Hematopoietic multipotent progenitor cell treated with erythropoietin and hydrocortisone succinate and interleukin-3 and kit ligand, for 15 days (in vitro differentiated cells): ENCODE measurements around the gene MTX1.
"Not testable (repeated sequence)": the region's sequence is repeated elsewhere in the genome, so short reads cannot be mapped to it uniquely, and the experiment has no call there.

ENCODE experiments used
- DNase-seq: peaks from one replicate; pipeline ENCODE4 v3.0.0-alpha.2; 2015; ENCODE audit warnings: low spot score

Gene MTX1, protein sequence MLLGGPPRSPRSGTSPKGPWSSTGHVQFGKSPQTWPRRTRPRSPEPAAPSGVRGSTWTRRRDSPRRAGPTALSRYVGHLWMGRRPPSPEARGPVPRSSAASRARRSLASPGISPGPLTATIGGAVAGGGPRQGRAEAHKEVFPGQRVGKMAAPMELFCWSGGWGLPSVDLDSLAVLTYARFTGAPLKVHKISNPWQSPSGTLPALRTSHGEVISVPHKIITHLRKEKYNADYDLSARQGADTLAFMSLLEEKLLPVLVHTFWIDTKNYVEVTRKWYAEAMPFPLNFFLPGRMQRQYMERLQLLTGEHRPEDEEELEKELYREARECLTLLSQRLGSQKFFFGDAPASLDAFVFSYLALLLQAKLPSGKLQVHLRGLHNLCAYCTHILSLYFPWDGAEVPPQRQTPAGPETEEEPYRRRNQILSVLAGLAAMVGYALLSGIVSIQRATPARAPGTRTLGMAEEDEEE

DNA sequence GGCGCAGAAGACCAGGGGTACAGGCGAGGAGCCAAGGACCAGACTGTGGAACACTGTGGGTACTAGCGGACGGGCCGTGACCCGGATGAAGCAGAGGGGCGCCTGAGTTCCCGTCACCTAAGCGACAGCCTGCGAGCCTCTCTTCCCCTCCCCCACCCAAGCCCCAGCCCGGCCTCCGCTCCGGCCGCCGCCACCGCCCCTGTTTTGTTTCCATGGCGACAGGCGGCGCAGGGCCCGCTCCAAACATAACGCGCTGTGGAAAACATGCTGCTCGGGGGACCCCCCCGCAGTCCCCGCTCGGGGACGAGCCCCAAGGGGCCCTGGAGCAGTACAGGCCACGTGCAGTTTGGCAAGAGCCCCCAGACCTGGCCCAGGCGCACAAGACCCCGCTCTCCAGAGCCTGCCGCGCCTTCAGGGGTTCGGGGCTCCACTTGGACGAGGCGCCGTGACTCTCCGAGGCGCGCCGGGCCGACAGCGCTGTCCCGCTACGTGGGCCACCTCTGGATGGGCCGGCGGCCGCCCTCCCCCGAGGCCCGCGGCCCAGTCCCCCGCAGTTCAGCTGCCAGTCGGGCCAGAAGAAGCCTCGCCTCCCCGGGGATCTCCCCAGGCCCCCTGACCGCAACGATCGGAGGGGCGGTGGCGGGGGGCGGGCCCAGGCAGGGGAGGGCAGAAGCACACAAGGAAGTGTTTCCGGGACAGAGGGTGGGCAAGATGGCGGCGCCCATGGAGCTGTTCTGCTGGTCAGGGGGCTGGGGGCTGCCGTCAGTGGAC, at the start of gene MTX1:
Gene MTX1, plus strand, starts transcription at position 155 of the 771 bp plus-strand sequence. Its CDS starts 110 bp downstream, at position 265.
- peak; percentile 81 for DNase-seq

DNA sequence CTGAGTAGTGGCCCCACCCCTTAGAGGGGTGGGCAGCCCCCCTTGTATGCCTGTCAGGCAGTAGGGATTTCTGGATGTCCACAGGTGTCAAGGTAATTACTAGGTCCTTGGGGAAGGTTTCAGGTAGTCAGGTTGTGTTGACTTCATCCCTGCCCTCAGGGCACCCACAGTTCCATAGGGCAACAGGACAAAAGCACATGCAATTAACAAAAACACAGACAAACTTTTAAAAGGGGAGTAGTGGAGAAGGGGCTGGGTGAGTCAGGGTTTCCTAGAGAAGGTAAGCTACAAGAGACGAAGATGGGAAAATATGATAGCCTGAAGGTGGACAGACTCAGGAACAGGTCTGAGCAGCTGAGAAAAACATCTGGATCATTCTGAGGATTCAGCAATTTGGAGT, 49.5 kb upstream of the MTX1 start:
- DNase-seq: no peak

DNA sequence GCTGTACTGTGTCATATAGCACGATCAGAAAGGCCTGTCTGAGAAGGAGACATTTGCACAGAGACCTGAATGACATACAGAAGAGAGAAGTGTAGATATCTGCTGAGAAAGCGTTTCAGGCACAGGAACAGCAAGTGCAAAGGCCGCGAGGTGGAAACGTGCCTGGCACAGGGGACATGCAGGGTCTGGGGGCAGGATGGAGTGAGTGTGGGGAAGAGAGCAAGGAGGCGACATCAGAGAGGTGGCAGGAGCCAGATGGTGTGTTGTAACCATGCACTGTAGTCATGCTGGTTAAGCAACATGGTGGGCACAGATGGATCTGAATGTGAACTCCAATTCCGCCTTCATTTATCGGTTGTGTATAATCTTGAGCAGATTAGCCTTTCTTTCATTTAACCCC, 48.4 kb upstream of the MTX1 start:
- DNase-seq: no peak

DNA sequence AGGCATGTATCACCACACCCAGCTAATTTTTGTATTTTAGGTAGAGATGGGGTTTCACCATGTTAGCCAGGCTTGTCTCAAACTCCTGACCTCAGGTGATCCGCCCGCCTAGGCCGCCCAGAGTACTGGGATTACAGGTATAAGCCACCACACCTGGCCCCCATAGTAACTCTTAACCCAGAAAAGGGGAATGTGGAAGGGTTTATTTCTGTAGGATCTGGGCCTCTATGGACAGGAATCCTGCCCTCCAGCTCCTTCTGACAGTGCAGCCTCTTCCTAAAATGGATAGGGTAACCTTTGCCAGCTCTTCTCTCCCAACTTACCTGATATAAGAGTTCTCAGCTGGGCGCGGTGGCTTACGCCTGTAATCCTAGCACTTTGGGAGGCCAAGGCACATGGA, 45.9 kb upstream of the MTX1 start:
- DNase-seq: not testable (repeated sequence)

DNA sequence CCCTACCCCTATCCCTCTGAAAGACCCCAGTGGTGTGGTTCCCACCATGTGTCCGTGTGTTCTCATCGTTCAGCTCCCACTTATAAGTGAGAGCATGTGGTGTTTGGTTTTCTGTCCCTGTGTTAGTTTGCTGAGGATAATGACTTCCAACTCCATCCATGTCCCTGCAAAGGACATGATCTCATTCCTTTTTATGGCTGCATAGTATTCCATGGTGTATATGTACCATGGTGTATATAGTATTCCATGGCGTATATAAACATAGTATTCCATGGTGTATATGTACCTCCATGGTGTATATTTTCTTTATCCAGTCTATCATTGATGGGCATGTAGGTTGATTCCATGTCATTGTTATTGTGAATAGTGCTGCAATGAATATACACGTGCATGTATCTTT, 44.7 kb upstream of the MTX1 start:
- DNase-seq: not testable (repeated sequence)

DNA sequence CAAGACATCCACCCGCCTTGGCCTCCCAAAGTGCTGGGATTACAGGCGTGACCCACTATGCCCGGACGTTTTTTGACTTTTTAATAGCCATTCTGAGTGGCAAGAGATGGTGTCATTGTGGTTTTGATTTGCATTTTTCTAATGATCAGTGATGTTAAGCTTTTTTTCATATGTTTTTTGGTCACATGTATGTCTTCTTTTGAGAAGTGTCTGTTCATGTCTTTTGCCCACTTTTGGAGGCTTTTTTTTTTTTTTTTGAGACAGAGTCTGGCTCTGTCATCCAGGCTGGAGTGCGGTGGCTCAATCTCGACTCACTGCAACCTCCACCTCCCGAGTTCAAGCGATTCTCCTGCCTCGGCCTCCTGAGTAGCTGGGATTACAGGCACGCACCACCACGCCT, 43.9 kb upstream of the MTX1 start:
- DNase-seq: not testable (repeated sequence)

DNA sequence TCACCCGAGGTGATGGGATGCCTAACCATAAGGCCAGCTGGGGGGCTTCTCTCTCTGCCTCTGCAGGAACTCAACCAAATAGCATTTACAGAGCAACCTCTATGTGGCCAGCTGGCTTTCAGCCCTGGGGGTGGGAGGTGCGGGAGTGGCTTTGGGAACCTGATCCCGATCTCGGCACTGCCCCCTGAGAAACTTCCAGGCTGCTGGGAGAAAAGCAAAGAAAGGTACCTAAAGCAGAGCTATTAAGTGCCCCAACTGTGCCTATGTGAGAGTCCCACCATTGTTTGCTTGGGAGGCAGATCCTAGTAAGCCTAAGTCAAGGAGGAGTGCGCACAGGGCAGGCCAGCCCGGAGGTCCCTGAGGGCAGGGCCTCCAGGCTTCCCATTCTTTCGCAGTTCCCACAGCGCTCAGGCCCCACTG, 42.4 kb upstream of the MTX1 start:
- no peak for DNase-seq

DNA sequence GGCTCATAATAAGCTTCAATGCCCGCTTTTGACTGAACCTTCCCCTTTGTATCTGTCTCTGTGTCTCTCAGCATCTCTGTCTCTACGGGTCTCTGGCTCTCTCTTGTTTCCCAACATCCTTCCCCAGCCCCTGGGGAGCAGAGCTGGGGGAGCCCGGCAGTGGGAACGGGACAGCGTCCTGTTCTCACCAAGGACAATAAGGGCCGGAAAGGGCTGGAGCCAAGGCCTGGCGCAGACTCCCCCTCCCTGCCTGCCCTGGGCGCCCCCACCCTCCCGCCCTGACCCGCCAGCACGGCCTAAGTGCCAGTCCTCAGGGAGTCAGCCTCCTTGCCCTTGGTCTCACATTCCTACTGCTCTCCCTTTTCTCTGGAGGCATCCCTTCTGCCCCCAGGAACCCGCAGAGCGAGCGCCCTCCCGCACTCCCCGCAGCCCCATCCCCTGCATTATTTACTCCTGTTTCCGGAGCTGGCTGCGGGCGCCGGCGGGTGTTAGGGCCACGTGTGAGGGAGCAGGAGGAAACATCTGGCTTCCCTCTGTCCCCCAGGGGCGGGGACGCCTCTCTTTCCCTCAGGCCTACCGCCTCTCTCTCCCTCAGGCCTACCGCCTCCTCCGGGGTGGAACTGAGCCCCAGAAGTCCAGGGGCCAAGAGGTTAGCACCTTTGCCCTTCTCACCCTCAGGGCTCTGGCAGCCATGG, 41.9 kb upstream of the MTX1 start:
- DNase-seq: no peak

DNA sequence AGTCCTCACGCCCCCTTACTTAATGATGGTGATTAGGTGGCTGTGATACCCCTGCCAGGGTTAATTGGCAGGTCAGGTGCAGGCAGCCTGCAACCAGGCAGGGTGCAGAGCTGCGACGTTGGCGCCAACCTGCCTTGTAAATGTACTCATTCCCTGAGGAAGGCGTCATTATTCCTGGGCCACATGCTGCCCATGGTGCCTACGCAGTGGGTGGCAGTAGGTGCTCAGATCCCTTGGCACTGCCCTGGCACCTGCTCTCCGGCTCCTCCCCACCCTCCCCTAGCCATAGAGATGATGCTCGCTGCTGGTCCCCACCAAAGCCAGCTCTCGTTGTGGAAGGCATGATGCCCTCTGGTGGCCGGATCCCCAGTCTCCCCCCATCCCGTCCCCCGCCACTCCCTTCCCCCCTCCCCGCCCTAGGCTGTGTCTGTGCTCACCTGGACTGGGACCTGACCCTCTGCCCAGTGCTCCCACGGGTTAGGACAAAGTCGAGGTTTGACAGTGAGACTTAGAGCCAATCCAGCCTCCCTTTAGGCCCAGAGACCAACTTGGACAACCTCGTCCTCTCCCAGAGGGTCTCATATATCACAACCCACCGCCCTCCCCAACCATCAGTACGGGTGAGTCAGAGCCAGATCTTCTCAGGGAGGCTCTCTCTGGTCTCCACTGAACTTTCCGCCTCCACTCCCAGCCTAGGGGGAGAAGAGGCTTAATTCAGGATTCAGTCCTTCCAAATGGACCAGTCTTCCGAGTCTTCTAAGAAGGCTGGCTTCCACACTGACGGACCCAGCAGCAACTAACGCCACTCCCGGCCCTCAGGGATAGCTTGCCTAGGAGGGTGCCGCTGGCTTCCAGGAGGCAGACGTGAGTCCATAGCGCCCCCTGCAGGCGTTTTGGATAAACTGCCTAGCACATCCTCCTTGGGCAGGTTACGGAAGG, 41.1 kb upstream of the MTX1 start:
- peak; percentile 90 for DNase-seq

DNA sequence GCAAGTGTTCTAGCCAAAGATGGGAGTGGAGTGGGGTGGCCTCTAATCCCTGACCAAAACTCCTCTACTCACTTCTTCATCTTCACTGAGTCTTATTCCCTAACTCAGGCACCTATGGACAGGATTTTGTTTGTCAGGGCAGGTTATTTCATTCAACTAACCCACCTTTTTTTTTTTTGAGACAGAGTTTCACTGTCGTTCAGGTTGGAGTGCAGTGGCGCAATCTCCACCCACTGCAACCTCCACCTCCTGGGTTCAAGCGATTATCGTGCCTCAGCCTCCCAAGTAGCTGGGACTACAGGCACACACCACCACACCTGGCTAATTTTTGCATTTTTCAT, 40.4 kb upstream of the MTX1 start:
- not testable (repeated sequence) for DNase-seq

DNA sequence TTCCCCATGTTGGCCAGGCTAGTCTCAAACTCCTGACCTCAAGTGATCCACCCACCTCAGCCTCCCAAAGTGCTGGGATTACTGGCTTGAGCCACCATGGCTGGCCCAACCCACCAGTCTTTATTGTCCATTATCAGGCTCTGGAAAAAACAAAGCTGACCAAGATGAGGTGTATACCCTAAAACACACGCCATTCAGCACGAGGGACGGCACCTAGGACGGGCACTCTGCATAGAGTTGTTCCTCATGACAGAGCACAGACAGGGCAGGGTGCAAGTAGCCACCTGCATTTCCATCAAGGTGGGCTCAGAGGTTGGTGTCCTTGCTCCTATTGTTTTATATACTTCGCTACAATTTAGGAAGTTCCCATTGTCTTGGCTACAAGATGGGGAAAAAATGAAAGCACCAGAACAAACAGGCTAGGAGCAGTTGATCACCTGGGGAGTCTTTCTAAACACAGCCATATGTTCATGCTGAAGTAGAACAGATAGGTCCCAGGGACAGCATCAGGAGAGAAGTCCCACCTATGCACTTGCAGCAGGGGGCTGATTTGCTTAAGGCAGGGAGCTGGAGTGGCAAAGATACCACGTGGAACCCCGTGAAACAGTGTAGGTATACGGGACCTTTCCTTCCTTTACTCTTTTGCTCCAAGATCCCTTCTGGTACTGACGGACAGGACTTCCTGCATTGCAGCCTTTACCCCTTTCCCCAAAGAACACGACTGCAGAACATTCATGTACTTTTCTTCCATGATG, 39.9 kb upstream of the MTX1 start:
- DNase-seq: no peak

DNA sequence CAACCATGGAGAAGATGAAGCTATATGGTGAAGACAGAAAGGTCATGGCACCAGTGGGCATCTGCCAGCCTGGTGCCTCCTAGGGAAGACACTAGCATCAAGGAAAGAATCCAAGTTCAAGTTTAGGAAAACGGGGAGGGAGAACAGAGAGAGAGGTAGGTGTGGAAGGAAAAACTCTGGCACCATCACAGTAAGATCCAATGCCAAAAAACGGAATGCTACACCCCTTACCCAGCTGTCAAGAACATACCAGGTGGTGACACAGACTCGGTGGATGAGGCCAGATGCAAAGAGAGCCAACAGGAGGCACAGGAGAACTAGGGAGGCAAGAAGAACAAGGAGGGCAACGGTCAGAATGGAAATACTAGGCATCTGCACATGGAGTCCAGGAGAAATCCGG, 39.0 kb upstream of the MTX1 start:
- no peak for DNase-seq

DNA sequence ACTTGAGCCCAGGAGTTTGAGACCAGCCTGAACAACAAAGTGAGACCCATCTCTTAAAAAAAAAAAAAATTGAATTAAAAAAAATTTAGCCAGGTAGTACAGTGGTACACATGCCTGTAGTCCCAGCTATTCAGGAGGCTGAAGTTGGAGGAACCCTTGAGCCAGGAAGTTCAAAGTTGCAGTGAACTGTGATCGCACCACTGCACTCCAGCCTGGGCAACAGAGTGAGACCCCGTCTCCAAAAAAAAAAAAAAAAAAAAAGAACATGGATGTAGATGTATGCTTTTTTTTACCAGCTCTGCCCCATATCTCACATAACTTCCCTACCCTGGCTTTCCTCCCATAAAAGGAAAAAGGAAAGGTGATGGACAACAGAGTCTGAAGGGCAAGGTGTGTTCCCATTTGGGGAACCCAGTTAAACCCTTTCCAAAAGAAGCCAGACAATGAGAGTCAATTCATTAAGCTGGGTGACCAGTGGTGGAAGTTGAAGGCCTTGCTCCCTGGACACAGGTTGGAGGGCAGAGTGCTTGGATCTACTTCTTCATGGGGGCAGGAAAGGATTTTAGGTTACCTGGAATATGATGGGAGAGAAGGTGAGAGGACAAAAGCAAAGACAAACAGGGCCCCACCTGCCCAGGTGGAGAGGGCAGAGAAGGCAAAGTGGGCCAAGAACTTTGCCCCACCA, 38.3 kb upstream of the MTX1 start:
- no peak for DNase-seq

DNA sequence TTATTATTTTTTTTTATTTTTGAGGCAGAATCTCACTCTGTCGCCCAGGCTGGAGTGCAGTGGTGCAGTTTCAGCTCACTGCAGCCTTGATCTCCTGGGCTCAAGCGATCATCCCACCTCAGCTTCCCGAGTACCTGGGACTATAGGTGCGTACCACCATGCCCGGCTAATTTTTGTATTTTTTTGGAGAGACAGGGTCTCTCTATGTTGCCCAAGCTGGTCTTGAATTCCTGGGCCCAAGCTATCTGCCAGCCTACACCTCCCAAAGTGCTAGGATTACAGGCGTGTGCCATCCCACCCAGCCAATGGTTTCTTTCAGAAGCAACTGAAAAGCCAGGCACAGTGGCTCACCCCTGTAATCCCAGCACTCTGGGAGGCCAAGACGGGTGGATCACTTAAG, 37.7 kb upstream of the MTX1 start:
- DNase-seq: no peak

DNA sequence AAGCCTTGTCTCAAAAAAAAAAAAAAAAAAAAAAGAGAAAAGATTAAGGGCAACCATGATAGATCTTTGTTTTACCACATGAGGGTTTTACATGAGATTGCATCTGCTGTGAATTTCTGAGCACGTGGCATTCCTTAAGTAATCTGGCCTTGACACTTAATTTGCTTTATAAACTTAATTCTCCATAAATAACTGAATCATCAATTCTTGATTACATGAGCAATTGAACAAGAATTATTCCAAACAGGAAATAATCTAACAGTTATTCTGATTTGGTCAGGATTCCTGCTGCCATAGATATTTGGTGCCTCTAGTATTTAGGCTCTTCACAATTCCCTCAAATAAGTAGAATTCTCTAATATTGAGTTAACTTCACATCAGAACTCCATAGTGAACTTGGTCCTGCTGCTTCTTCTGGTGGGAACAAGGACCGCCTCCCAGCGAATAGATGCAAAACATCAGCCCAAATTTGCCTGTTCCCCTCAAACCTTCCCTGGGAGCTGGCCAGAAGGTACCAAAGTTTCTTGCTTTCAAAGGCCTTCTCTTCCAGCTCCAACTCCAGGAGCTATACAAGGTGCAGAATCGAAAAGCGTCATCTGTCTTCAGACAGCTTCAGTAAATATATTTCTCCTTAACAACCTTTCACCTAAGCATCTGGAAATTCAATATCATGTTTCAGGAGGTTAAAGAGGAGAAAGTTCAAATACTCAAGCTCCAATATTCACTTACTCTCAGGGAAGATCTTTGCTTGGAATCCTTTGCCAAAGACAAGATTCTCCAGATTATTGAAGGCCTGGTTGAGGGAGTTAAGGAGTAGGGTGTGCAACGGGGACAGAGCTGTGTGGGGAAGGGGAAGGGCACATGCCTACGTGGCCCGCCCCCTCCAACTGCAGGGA, 36.4 kb upstream of the MTX1 start:
- no peak for DNase-seq

DNA sequence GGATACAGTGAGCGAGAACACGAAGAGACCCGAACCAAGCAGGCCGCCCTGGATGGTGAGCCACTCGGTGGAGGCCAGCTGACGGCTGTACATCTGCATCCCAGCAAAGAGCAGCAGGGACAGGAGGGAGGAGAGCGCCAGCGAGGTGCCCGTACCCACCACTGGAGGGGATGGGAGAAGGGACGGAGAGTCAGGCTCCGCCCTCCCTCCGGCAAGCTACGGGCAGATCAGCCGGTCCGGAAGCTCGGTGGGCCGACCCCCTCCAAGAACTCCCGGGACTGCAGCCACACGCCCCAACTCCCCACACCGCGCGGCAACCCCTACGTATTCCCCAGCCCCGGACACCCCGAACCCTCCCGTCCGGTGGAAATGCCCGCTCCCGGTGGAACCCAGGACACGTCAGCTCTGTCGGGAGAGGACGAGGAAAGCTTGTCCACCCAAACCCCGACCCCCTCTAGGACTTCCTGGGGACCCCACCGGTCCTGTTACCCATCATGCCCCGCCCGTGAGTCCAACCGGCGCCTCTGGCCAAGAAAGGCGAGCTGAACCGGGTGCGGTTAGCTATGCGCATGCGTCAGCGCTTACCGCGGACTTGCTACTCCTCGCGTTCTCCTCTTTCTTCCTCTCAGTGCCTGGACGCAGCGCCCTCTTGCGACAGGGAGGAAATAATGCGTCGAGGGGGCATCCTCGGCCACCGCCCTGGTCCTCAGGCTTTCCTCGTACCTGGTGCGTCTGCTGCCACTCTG, 35.6 kb upstream of the MTX1 start, which contains the start of gene KRTCAP2:
Gene KRTCAP2, minus strand, starts transcription at position 573 of the 746 bp plus-strand sequence. Its CDS starts 80 bp downstream, at position 493.
- peak; percentile 97 for DNase-seq

DNA sequence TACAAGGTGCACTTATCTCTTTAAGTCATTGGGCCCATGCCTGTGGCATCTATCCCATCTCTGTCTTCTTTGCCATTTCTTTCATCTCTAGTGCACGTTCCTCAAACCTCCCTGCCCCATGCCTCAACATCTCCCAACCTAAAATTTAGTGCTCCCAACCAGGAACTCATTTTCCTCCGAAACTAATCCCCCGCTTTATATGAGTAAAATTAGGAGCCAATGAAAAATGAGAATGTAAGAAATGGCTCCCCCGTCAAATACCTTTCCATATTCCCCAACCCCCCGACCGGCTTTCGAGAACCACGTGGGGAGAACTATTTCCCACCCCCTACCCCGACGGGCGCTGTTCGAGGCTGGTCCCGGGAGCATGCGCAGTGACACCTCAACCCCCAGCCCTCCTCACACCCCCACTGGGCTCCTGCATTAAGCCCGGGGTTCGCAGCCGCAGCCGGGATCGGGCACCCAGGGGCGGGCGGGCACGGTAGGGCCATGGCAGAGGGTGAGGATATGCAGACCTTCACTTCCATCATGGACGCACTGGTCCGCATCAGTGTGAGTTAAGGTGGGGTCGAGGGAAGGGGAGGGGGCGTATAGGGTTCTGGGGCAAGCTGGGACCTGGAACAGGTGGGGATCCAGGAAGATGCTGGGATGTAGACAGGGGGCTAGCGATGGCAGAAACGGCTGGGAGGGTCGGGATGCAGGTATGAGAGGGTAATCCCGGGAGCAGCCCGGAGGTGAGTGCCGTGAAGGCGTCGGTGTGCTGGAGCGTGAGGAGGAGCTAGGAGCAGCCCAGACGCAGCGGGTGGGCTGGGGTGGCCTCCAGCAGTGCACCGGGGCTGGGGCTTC, 34.8 kb upstream of the MTX1 start, which contains the start of gene TRIM46:
Gene TRIM46, plus strand, starts transcription at position 372 of the 846 bp plus-strand sequence. Its CDS starts 118 bp downstream, at position 490.
- no peak for DNase-seq
